ENCODE results near the gene MYO10.

MYO10 gene

GRCh38 chr5:16726538-16726946 is 209.5 kb downstream of the MYO10 start (continued):
- no peak for TF ChIP-seq ZNF518A (tag by site-specific recombination; conservative IDR thresholded peaks at IDR 0.05; ENCODE audit: low read depth)
- TF ChIP-seq GLI4 (tag by site-specific recombination; IDR thresholded peaks at IDR 0.05): no peak

GRCh38 chr5:16725575-16725974 is 210.5 kb downstream of the MYO10 start:
- H3K27ac ChIP-seq (ENCODE audit: extremely low read depth, low read depth, low read length): no peak overlapping the region
- no peaks in the 10 kb centered on the region for H3K9me3 ChIP-seq (ENCODE audit: control insufficient read depth, insufficient read depth, low read depth, low read length)
- ChIA-PET POLR2A (no interaction called here), CTCF (interaction anchor here (1.2 kb wide), 1 partner anchor 465 kb away, joined by 7 read pairs; no protein-coding TSS in a partner anchor)
- no peaks in the 10 kb centered on the region for H3K36me3 ChIP-seq (ENCODE audit: control insufficient read depth in 2 of 2, insufficient read depth in 1 of 2, low read length in 2 of 2)
- TF ChIP-seq SCRT1 (tag by site-specific recombination; IDR thresholded peaks at IDR 0.05; ENCODE audit: borderline replicate concordance): peak; percentile 69
- no peak for TF ChIP-seq KLF10 (tag by site-specific recombination; IDR thresholded peaks at IDR 0.05)
- no peak for TF ChIP-seq TSHZ1 (tag by site-specific recombination; IDR thresholded peaks at IDR 0.05; ENCODE audit: borderline replicate concordance)
- TF ChIP-seq ZNF510 (tag by site-specific recombination; IDR thresholded peaks at IDR 0.05; ENCODE audit: insufficient replicate concordance): no peak
- peak; percentile 77 for TF ChIP-seq SCRT2 (tag by site-specific recombination; IDR thresholded peaks at IDR 0.05)
- H3K4me3 ChIP-seq (ENCODE audit: low read depth, low read length): no peak overlapping the region
- peaks cover 19% of the 10 kb centered on the region for H3K4me1 ChIP-seq (ENCODE audit: control insufficient read depth, insufficient read depth, low read length)

GRCh38 chr5:16723821-16724220 is 212.3 kb downstream of the MYO10 start:
- ChIA-PET CTCF (no interaction called here), POLR2A (no interaction called here)
- TF ChIP-seq ZNF140 (tag by site-specific recombination; IDR thresholded peaks at IDR 0.05) (no peak), ATF2 (tag by site-specific recombination; IDR thresholded peaks at IDR 0.05; ENCODE audit: low read depth) (peak; percentile 63; the same call in 1 of the 2 replicates)
- no peak overlapping the region for H3K4me3 ChIP-seq (ENCODE audit: low read depth, low read length)
- H3K36me3 ChIP-seq (ENCODE audit: control insufficient read depth in 2 of 2, insufficient read depth in 1 of 2, low read length in 2 of 2): no peaks in the 10 kb centered on the region
- H3K9me3 ChIP-seq (ENCODE audit: control insufficient read depth, insufficient read depth, low read depth, low read length): no peaks in the 10 kb centered on the region; the same call in 1 of the 2 replicates
- no peak overlapping the region for H3K27ac ChIP-seq (ENCODE audit: extremely low read depth, low read depth, low read length)
- H3K4me1 ChIP-seq (ENCODE audit: control insufficient read depth, insufficient read depth, low read length): peaks cover 19% of the 10 kb centered on the region

- Histone ChIP-seq H3K4me1 (ENCODE audit: control insufficient read depth, insufficient read depth, low read length) (peaks cover 12% of the 10 kb centered on the region), H3K4me3 (ENCODE audit: low read depth, low read length) (no peak overlapping the region), H3K9me3 (ENCODE audit: control insufficient read depth, insufficient read depth, low read depth, low read length) (no peaks in the 10 kb centered on the region; the same call in 1 of the 2 replicates), H3K36me3 (ENCODE audit: control insufficient read depth in 2 of 2, insufficient read depth in 1 of 2, low read length in 2 of 2) (no peaks in the 10 kb centered on the region), H3K27ac (ENCODE audit: extremely low read depth, low read depth, low read length) (no peak overlapping the region)
- TF ChIP-seq SCRT2 (tag by site-specific recombination; IDR thresholded peaks at IDR 0.05): no peak; the same call in 1 of the 2 replicates
- ChIA-PET CTCF (interaction anchor here (1.0 kb wide), 1 partner anchor 467 kb away, joined by 3 read pairs; no protein-coding TSS in a partner anchor), POLR2A (no interaction called here)
Observed at GRCh38 chr5:16722097-16722495, 214.0 kb downstream of the MYO10 start.
